Right lobe of liver (tissue), 4 donors: ENCODE data around the gene C3orf18.

Source experiments
- POLR2A ChIP-seq: fragments of 450-650 bp; IDR thresholded peaks from one replicate; pipeline ENCODE4 v1.6.1; 2017; ENCODE audit warnings: antibody characterized with exemption, mild to moderate bottlenecking
- TF ChIP-seq, protein P1 (sequence below), 4 donors: fragments of 200-600 bp in 3 of 4; fragments of 450-650 bp in 1 of 4; IDR thresholded peaks; one replicate each; pipeline versions ENCODE4 v1.5.1 to v1.8.0; 2016 to 2022; ENCODE audit warnings: antibody characterized with exemption in 4 of 4, mild to moderate bottlenecking in 2 of 4
- donor health status: DM: no; HTN: no; CAD: no.
- donor health status: DM: no; HTN: no; CAD: no.
- donor health status: DM: no; HTN: yes; CAD: no.

DNA sequence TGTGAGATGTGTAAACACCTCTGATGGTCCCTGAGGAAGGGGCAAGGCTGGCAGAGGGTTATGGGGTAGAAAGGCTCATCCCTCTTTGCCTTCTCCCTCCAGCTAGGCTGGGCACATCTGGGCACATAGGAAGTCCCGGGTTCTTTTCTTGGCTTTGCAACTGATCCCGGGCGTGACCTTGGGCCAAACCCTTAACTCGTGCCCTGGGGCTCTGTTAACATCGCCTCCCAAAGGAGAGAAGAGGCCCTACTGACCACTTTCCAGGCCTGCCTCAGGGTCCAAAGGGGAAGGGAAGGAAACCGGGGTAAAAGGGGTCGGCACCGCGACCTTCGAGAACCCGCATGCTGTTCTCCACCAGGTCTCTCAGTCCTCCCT lies 549 bp downstream of the C3orf18 start:
- TF ChIP-seq, protein P1, sequence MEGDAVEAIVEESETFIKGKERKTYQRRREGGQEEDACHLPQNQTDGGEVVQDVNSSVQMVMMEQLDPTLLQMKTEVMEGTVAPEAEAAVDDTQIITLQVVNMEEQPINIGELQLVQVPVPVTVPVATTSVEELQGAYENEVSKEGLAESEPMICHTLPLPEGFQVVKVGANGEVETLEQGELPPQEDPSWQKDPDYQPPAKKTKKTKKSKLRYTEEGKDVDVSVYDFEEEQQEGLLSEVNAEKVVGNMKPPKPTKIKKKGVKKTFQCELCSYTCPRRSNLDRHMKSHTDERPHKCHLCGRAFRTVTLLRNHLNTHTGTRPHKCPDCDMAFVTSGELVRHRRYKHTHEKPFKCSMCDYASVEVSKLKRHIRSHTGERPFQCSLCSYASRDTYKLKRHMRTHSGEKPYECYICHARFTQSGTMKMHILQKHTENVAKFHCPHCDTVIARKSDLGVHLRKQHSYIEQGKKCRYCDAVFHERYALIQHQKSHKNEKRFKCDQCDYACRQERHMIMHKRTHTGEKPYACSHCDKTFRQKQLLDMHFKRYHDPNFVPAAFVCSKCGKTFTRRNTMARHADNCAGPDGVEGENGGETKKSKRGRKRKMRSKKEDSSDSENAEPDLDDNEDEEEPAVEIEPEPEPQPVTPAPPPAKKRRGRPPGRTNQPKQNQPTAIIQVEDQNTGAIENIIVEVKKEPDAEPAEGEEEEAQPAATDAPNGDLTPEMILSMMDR (IDR thresholded peaks at IDR 0.05), result no peak
- no peak for TF ChIP-seq POLR2A
